Panc1 (cell line): Measurements from ENCODE around the gene GUCY1A1.

Source experiments
- POLR2AphosphoS5 ChIP-seq: IDR thresholded peaks from 2 replicates; pipeline ENCODE4 v1.6.1; 2012; ENCODE audit warnings: mild to moderate bottlenecking, low read depth, low read length, moderate library complexity
- TF ChIP-seq, protein P1 (sequence below): fragments of 450-650 bp; IDR thresholded peaks from 2 replicates; pipeline ENCODE4 v1.5.1; 2017; ENCODE audit warnings: mild to moderate bottlenecking
- TF ChIP-seq, protein P2 (sequence below), 2 experiments: IDR thresholded peaks; 2 replicates each; pipeline ENCODE4 v1.6.1; 2011 to 2012; ENCODE audit warnings: low read depth in 2 of 2, control low read depth in 1 of 2, low read length in 1 of 2, mild to moderate bottlenecking in 1 of 2, moderate library complexity in 1 of 2; ENCODE audit not compliant: insufficient read depth in 1 of 2

DNA sequence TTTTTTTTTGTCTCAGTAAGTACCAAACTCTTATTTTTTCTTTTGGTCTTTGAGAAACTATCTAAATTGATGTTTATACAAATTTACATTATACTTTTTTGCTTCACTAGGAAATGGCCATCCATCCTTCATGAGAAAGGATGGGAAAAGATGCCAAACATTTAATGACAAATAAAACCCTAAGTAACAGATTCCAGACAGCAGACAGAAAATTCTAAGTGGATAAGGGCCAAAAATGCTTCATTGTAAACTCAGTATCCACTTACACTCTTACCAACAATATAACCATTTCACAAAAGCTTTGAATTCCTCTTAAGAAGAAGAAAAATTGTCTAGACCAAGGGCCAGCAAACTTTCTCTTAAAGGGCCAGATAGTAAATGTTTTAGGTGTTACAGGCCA, 95.7 kb downstream of the GUCY1A1 start:
- TF ChIP-seq, protein P1, sequence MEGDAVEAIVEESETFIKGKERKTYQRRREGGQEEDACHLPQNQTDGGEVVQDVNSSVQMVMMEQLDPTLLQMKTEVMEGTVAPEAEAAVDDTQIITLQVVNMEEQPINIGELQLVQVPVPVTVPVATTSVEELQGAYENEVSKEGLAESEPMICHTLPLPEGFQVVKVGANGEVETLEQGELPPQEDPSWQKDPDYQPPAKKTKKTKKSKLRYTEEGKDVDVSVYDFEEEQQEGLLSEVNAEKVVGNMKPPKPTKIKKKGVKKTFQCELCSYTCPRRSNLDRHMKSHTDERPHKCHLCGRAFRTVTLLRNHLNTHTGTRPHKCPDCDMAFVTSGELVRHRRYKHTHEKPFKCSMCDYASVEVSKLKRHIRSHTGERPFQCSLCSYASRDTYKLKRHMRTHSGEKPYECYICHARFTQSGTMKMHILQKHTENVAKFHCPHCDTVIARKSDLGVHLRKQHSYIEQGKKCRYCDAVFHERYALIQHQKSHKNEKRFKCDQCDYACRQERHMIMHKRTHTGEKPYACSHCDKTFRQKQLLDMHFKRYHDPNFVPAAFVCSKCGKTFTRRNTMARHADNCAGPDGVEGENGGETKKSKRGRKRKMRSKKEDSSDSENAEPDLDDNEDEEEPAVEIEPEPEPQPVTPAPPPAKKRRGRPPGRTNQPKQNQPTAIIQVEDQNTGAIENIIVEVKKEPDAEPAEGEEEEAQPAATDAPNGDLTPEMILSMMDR: no peak
- TF ChIP-seq POLR2AphosphoS5: no peak
- TF ChIP-seq, protein P2, sequence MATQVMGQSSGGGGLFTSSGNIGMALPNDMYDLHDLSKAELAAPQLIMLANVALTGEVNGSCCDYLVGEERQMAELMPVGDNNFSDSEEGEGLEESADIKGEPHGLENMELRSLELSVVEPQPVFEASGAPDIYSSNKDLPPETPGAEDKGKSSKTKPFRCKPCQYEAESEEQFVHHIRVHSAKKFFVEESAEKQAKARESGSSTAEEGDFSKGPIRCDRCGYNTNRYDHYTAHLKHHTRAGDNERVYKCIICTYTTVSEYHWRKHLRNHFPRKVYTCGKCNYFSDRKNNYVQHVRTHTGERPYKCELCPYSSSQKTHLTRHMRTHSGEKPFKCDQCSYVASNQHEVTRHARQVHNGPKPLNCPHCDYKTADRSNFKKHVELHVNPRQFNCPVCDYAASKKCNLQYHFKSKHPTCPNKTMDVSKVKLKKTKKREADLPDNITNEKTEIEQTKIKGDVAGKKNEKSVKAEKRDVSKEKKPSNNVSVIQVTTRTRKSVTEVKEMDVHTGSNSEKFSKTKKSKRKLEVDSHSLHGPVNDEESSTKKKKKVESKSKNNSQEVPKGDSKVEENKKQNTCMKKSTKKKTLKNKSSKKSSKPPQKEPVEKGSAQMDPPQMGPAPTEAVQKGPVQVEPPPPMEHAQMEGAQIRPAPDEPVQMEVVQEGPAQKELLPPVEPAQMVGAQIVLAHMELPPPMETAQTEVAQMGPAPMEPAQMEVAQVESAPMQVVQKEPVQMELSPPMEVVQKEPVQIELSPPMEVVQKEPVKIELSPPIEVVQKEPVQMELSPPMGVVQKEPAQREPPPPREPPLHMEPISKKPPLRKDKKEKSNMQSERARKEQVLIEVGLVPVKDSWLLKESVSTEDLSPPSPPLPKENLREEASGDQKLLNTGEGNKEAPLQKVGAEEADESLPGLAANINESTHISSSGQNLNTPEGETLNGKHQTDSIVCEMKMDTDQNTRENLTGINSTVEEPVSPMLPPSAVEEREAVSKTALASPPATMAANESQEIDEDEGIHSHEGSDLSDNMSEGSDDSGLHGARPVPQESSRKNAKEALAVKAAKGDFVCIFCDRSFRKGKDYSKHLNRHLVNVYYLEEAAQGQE (IDR thresholded peaks at IDR 0.05; ENCODE audit: insufficient read depth in 1 of 2, low read depth in 2 of 2, low read length in 1 of 2): no peak
